K562 (cell line): ENCODE data around the gene GTPBP8. TPM values are rescaled to one million over a fixed set of nuclear protein-coding genes. Genes with fewer than 3 reads are reported as not detected.

Source experiments
- CBX2 ChIP-seq: fragments of 200-600 bp; sonication (generic); IDR thresholded peaks from one replicate; pipeline ENCODE4 v1.6.1; 2012; ENCODE audit warnings: mild to moderate bottlenecking, low read length, inconsistent platforms; ENCODE audit not compliant: insufficient read depth, poor library complexity, severe bottlenecking
- CBX3 ChIP-seq, 2 experiments: IDR thresholded peaks; 1 replicate in 1 of 2; 2 replicates in 1 of 2; pipeline ENCODE4 v1.6.1; 2012; ENCODE audit warnings: inconsistent platforms in 2 of 2, low read length in 2 of 2, borderline replicate concordance in 1 of 2, control low read depth in 1 of 2
- CXXC5 ChIP-seq: fragments of 250-450 bp; sonication (Bioruptor Pico); IDR thresholded peaks from 2 replicates; pipeline ENCODE4 v1.8.0; 2022; ENCODE audit warnings: inconsistent platforms, mild to moderate bottlenecking, moderate library complexity
- FOSL1 ChIP-seq: fragments of 200-800 bp; sonication (Bioruptor generic); conservative IDR thresholded peaks from 2 replicates; pipeline ENCODE4 v1.6.1; 2016; ENCODE audit warnings: missing genetic modification characterization, missing compliant biosample characterization
- HMGN3 ChIP-seq: IDR thresholded peaks from 2 replicates; pipeline ENCODE4 v1.6.1; 2011; ENCODE audit warnings: borderline replicate concordance, low read depth, mild to moderate bottlenecking, mixed read lengths, low read length; ENCODE audit not compliant: insufficient read length; ENCODE audit errors: extremely low read depth
- HNRNPK ChIP-seq: fragments of 200-400 bp; formaldehyde crosslinking; IDR thresholded peaks from one replicate; pipeline ENCODE4 v1.6.1; 2018; ENCODE audit warnings: mild to moderate bottlenecking, low read depth, low read length; ENCODE audit not compliant: poor library complexity, severe bottlenecking
- MCM5 ChIP-seq: fragments of 450-650 bp; IDR thresholded peaks from 2 replicates; pipeline ENCODE4 v1.6.1; 2016; ENCODE audit warnings: low read depth
- NONO ChIP-seq, 2 experiments: fragments of 200-400 bp in 1 of 2; fragments of 450-650 bp in 1 of 2; formaldehyde crosslinking in 1 of 2; IDR thresholded peaks; 2 replicates each; pipeline ENCODE4 v1.6.1; 2017; ENCODE audit warnings: low read depth in 2 of 2, mild to moderate bottlenecking in 2 of 2, moderate library complexity in 2 of 2, low read length in 1 of 2
- NR2C1 ChIP-seq, 2 experiments: fragments of 450-650 bp; IDR thresholded peaks; 2 replicates each; pipeline ENCODE4 v1.6.1; 2017; ENCODE audit warnings: mild to moderate bottlenecking in 2 of 2, antibody characterized with exemption in 1 of 2, inconsistent platforms in 1 of 2, missing compliant biosample characterization in 1 of 2, missing genetic modification characterization in 1 of 2
- NR2F6 ChIP-seq: fragments of 450-650 bp; formaldehyde crosslinking; IDR thresholded peaks from 2 replicates; pipeline ENCODE4 v1.4.0; 2020; ENCODE audit warnings: mild to moderate bottlenecking
- NRF1 ChIP-seq, 2 experiments: fragments of 450-650 bp; IDR thresholded peaks in 1 of 2; conservative IDR thresholded peaks in 1 of 2; 2 replicates each; pipeline ENCODE4 v1.6.1; 2014; ENCODE audit warnings: mild to moderate bottlenecking in 2 of 2
- RB1 ChIP-seq: fragments of 450-650 bp; IDR thresholded peaks from 2 replicates; pipeline ENCODE4 v1.6.1; 2017; ENCODE audit warnings: low read depth, mild to moderate bottlenecking
- SAFB2 ChIP-seq: fragments of 200-400 bp; formaldehyde crosslinking; IDR thresholded peaks from 2 replicates; pipeline ENCODE4 v1.6.1; 2018; ENCODE audit warnings: borderline replicate concordance, low read length, low read depth, moderate library complexity; ENCODE audit not compliant: severe bottlenecking
- SIN3A ChIP-seq, 2 experiments: fragments of 150-350 bp in 1 of 2; IDR thresholded peaks; 2 replicates each; pipeline ENCODE4 v1.6.1; 2011 to 2016; ENCODE audit warnings: borderline replicate concordance in 2 of 2, low read depth in 2 of 2, low read length in 2 of 2, mild to moderate bottlenecking in 2 of 2, moderate library complexity in 2 of 2; ENCODE audit not compliant: control insufficient read depth in 1 of 2
- SIRT6 ChIP-seq: IDR thresholded peaks from one replicate; pipeline ENCODE4 v1.6.1; 2012; ENCODE audit warnings: low read depth, mild to moderate bottlenecking, control low read depth, inconsistent platforms, low read length, moderate library complexity
- SNRNP70 ChIP-seq: fragments of 200-400 bp; formaldehyde crosslinking; optimal IDR thresholded peaks from 2 replicates; pipeline ENCODE3; 2017; ENCODE audit warnings: low read depth, low read length
- SRF ChIP-seq, 2 experiments: fragments of 250-450, 450-650 bp in 1 of 2; sonication (Bioruptor Pico) in 1 of 2; sonication (generic) in 1 of 2; formaldehyde crosslinking; IDR thresholded peaks; 2 replicates each; pipeline versions ENCODE4 v1.5.0 to v1.5.1; 2020 to 2022; ENCODE audit warnings: mild to moderate bottlenecking in 1 of 2, missing genetic modification reagents in 1 of 2
- ZC3H4 ChIP-seq: sonication (generic); formaldehyde crosslinking; IDR thresholded peaks from 2 replicates; pipeline ENCODE4 v1.9.0; 2021; ENCODE audit warnings: missing genetic modification reagents, borderline replicate concordance
- ZKSCAN3 ChIP-seq: fragments of 250-450 bp; sonication (Bioruptor Pico); IDR thresholded peaks from 2 replicates; pipeline ENCODE4 v1.4.0; 2020
- ZNF184 ChIP-seq: sonication (generic); formaldehyde crosslinking; IDR thresholded peaks from 2 replicates; pipeline ENCODE4 v1.5.0; 2020; ENCODE audit warnings: missing genetic modification reagents
- ZNF696 ChIP-seq: fragments of 250-450 bp; sonication (Bioruptor Pico); conservative IDR thresholded peaks from 2 replicates; pipeline ENCODE4 v1.4.0; 2020; ENCODE audit warnings: mild to moderate bottlenecking, moderate library complexity
- ZNF764 ChIP-seq: fragments of 250-450 bp; sonication (Bioruptor Pico); IDR thresholded peaks from 2 replicates; pipeline ENCODE4 v1.4.0; 2020; ENCODE audit warnings: low read depth, mild to moderate bottlenecking, moderate library complexity
- polyA plus RNA-seq, 8 experiments: library from polyadenylated mRNA; depleted of rRNA in 4 of 8; stranded (reverse) in 5 of 8; unstranded in 3 of 8; fragments of >200 nt; fragmentation: Nextera tagmentation in 2 of 8; fragmentation: Illumina TruSeq in 1 of 8; extraction: Ambion mirVana in 2 of 8; extraction: Trizol in 1 of 8; gene quantifications; 2 replicates each; pipeline versions ENCODE4 v1.2.1 to v1.2.3, GENCODE V29; 2011 to 2014; ENCODE audit warnings: inconsistent platforms in 1 of 8, missing spikeins in 1 of 8
- total RNA-seq, 7 experiments: library from RNA; depleted of rRNA in 6 of 7; stranded (reverse); fragments of >200 nt in 6 of 7; fragmentation: Illumina TruSeq in 2 of 7; extraction: Trizol in 2 of 7; gene quantifications; 2 replicates each; pipeline versions ENCODE4 v1.2.1 to v1.2.3, GENCODE V29; 2011 to 2021; ENCODE audit warnings: low replicate concordance in 1 of 7
- TF ChIP-seq, protein P1 (sequence below): sonication (generic); formaldehyde crosslinking; IDR thresholded peaks from 2 replicates; pipeline ENCODE4 v1.4.0; 2020; ENCODE audit warnings: mild to moderate bottlenecking, missing genetic modification reagents
- TF ChIP-seq, protein P2 (sequence below): fragments of 250-450 bp; sonication (Bioruptor Pico); IDR thresholded peaks from 2 replicates; pipeline ENCODE4 v1.8.0; 2021; ENCODE audit warnings: moderate library complexity, mild to moderate bottlenecking, inconsistent platforms

The GTPBP8 gene
- total and polyA plus RNA-seq, 9 of the 15 experiments (the other 6 are each of a cell fraction or from before 2014, with no cell fraction given) = 14.0 to 33.3 (median 20.8) TPM

DNA sequence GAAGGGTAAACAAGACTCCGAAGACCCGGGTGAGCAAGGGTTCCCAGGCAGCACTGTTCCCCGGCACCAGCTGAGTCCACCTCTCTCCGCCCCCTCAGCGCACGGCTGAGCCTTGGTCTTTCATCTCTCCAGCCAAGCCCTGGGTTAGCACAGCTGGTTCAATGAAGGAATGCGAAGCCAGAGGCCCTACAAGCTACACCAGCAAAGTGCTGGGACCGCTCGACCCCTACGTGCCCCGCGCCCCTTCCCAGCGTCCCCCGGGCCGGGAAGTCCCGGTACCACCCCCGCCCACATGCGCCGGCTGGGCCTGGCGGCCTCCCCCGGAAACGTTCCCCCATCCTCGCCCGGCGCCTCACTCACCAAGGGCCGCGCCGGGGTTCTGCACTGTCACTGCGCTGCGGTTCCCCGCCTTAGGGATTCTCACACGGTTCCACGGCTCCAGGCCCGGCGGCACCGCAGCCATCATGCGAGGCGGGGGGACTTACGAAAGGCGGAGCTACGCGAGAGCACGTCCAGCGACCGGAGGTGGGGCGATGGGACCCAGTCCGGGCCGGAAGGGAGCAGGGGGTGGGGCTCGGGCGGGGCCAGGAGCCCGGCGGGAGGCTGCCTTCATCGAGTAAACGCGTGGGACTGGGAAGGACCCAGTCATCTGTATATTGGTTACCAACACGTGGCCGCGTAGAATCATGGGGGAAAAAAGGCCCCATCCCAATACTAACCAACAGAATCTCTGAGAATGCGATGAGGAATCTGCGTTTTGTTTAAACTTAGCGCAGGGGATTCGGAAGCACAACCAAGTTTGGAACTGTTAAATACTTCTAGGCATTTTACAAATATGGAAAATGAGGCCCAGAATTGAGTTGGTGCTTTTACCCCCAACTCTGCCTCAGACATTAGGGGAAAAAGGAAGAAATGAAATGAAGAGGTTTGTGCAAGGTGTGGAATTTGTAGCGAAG is 28.7 kb downstream of the GTPBP8 start (continued):
- TF ChIP-seq CBX2 (no peak), HNRNPK (no peak), NR2C1 (IDR thresholded peaks at IDR 0.05) (peak; percentile 57; the same call in 1 of the 2 replicates), NR2C1 (tag; IDR thresholded peaks at IDR 0.05) (no peak), ZNF764 (CRISPR knock-in tag) (no peak), FOSL1 (tag) (no peak), CXXC5 (CRISPR knock-in tag) (peak; percentile 68; the same call in 1 of the 2 replicates), ZNF184 (CRISPR knock-in tag) (no peak), NR2F6 (no peak), ZKSCAN3 (CRISPR knock-in tag) (no peak), RB1 (0 out of 2 replicates have a peak, but pooled peaks have one; percentile 23), NRF1 (conservative IDR thresholded peaks at IDR 0.05 in 1 of 2, IDR thresholded peaks at IDR 0.05 in 1 of 2) (peak; percentile 72 to 73), CBX3 (IDR thresholded peaks at IDR 0.05; ENCODE audit: borderline replicate concordance in 1 of 2, low read length in 2 of 2) (peak in 1 of 2 experiments; percentile 82; a peak in 1 of 3 replicates), ZNF696 (CRISPR knock-in tag) (no peak), SAFB2 (no peak), NONO (IDR thresholded peaks at IDR 0.05; ENCODE audit: low read depth in 2 of 2, low read length in 1 of 2) (no peak), SNRNP70 (no peak), SIRT6 (no peak), ZC3H4 (CRISPR knock-in tag) (no peak), MCM5 (no peak), SRF (CRISPR knock-in tag; IDR thresholded peaks at IDR 0.05) (no peak), HMGN3 (peak; percentile 53), SIN3A (IDR thresholded peaks at IDR 0.05; ENCODE audit: borderline replicate concordance in 2 of 2, control insufficient read depth in 1 of 2, low read depth in 2 of 2, low read length in 2 of 2) (peak in 1 of 2 experiments; percentile 54; a peak in 1 of 4 replicates)
- TF ChIP-seq, protein P1, sequence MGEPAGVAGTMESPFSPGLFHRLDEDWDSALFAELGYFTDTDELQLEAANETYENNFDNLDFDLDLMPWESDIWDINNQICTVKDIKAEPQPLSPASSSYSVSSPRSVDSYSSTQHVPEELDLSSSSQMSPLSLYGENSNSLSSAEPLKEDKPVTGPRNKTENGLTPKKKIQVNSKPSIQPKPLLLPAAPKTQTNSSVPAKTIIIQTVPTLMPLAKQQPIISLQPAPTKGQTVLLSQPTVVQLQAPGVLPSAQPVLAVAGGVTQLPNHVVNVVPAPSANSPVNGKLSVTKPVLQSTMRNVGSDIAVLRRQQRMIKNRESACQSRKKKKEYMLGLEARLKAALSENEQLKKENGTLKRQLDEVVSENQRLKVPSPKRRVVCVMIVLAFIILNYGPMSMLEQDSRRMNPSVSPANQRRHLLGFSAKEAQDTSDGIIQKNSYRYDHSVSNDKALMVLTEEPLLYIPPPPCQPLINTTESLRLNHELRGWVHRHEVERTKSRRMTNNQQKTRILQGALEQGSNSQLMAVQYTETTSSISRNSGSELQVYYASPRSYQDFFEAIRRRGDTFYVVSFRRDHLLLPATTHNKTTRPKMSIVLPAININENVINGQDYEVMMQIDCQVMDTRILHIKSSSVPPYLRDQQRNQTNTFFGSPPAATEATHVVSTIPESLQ = peak; percentile 50; the same call in 1 of the 2 replicates
- TF ChIP-seq, protein P2, sequence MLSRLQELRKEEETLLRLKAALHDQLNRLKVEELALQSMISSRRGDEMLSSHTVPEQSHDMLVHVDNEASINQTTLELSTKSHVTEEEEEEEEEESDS = no peak
